SK-N-SH (cell line): ENCODE measurements around the gene SIGLEC8. TPM values are rescaled to one million over a fixed set of nuclear protein-coding genes. Genes with fewer than 3 reads are reported as not detected.

Experiments used
- CTCF ChIA-PET: fragments of 300-600, 350-600 bp; formaldehyde crosslinking; extraction: SDS; loops from one replicate; lab custom pipeline; 2021; lab: Yijun Ruan, JAX
- POLR2A ChIA-PET: fragments of 350-600 bp; sonication (Branson Sonifier 250); formaldehyde crosslinking; extraction: SDS; loops from one replicate; lab custom pipeline; 2020; ENCODE audit warnings: antibody characterized with exemption, inconsistent platforms; lab: Yijun Ruan, JAX
- DNase-seq: peaks from one replicate; pipeline ENCODE4 v3.0.0; 2012
- H2AFZ ChIP-seq: fragments of 200-600 bp; sonication (generic); 2 replicates; pipeline ENCODE4 v1.8.1; 2016; ENCODE audit warnings: antibody characterized with exemption, mild to moderate bottlenecking, low read depth
- H3F3A ChIP-seq: fragments of 200-600 bp; sonication (generic); replicated peaks from 2 replicates; pipeline ENCODE3; 2016; ENCODE audit warnings: antibody characterized with exemption, mild to moderate bottlenecking; ENCODE audit not compliant: insufficient read depth
- H3K27ac ChIP-seq, 2 experiments: fragments of 200-500 bp in 1 of 2; fragments of 200-600 bp in 1 of 2; sonication (Bioruptor generic) in 1 of 2; sonication (generic), shearing (Covaris generic) in 1 of 2; 2 replicates each; pipeline versions ENCODE4 v1.5.1 to v1.6.1; 2014 to 2016; ENCODE audit warnings: low read depth in 2 of 2, inconsistent platforms in 1 of 2, low read length in 1 of 2, mild to moderate bottlenecking in 1 of 2, mixed read lengths in 1 of 2
- H3K27me3 ChIP-seq: fragments of 200-600 bp; sonication (generic), shearing (Covaris generic); 2 replicates; pipeline ENCODE4 v1.6.1; 2016; ENCODE audit warnings: mixed run types; ENCODE audit not compliant: insufficient read depth
- H3K36me3 ChIP-seq, 2 experiments: fragments of 200-500 bp in 1 of 2; fragments of 200-600 bp in 1 of 2; sonication (Bioruptor generic) in 1 of 2; sonication (generic) in 1 of 2; replicated peaks in 1 of 2; 2 replicates each; pipeline versions ENCODE3 to v1.5.1; 2014 to 2016; ENCODE audit warnings: low read length in 1 of 2, mild to moderate bottlenecking in 1 of 2; ENCODE audit not compliant: insufficient read depth in 2 of 2, control insufficient read depth in 1 of 2
- H3K4me1 ChIP-seq, 2 experiments: fragments of 200-500 bp in 1 of 2; fragments of 200-600 bp in 1 of 2; sonication (Bioruptor generic) in 1 of 2; sonication (generic), shearing (Covaris generic) in 1 of 2; 2 replicates each; pipeline versions ENCODE4 v1.5.1 to v1.6.1; 2014 to 2016; ENCODE audit warnings: low read depth in 1 of 2, low read length in 1 of 2, mixed run types in 1 of 2; ENCODE audit not compliant: insufficient read depth in 2 of 2, control insufficient read depth in 1 of 2
- H3K4me2 ChIP-seq: fragments of 200-600 bp; sonication (generic), shearing (Covaris generic); 2 replicates; pipeline ENCODE4 v1.6.1; 2017; ENCODE audit warnings: mixed run types
- H3K4me3 ChIP-seq, 2 experiments: fragments of 200-500 bp in 1 of 2; fragments of 200-600 bp in 1 of 2; sonication (Bioruptor generic) in 1 of 2; sonication (generic), shearing (Covaris generic) in 1 of 2; 2 replicates each; pipeline versions ENCODE4 v1.5.1 to v1.8.1; 2014 to 2016; ENCODE audit warnings: low read depth in 2 of 2, inconsistent platforms in 1 of 2, low read length in 1 of 2, mild to moderate bottlenecking in 1 of 2, mixed read lengths in 1 of 2, moderate library complexity in 1 of 2
- H3K79me2 ChIP-seq: fragments of 200-600 bp; sonication (generic); 2 replicates; pipeline ENCODE4 v1.8.1; 2017; ENCODE audit warnings: mild to moderate bottlenecking; ENCODE audit not compliant: insufficient read depth
- H3K9ac ChIP-seq: fragments of 200-600 bp; sonication (generic); 2 replicates; pipeline ENCODE4 v1.6.1; 2017; ENCODE audit warnings: mixed run types
- H3K9me2 ChIP-seq: fragments of 200-600 bp; sonication (generic); 2 replicates; pipeline ENCODE4 v1.6.1; 2017; ENCODE audit warnings: mixed run types
- H3K9me3 ChIP-seq: fragments of 200-600 bp; sonication (generic); 2 replicates; pipeline ENCODE4 v1.6.1; 2017; ENCODE audit warnings: mixed run types, mild to moderate bottlenecking, moderate library complexity
- H4K20me1 ChIP-seq: fragments of 200-600 bp; sonication (generic); 2 replicates; pipeline ENCODE4 v1.6.1; 2017; ENCODE audit warnings: mild to moderate bottlenecking, mixed run types; ENCODE audit not compliant: insufficient read depth
- CHD2 ChIP-seq: fragments of 150-350 bp; IDR thresholded peaks from 2 replicates; pipeline ENCODE4 v1.6.1; 2018; ENCODE audit warnings: low read length; ENCODE audit not compliant: partially characterized antibody
- ELF1 ChIP-seq: IDR thresholded peaks from 2 replicates; pipeline ENCODE4 v1.4.0; 2012
- EP300 ChIP-seq, 2 experiments: IDR thresholded peaks; 2 replicates each; pipeline versions ENCODE4 v1.4.0 to v1.6.1; 2012; ENCODE audit warnings: borderline replicate concordance in 1 of 2, low read depth in 1 of 2, low read length in 1 of 2
- EZH2phosphoT487 ChIP-seq: fragments of 200-600 bp; sonication (generic); IDR thresholded peaks from 2 replicates; pipeline ENCODE4 v1.6.1; 2017; ENCODE audit warnings: low read depth, mixed run types, mild to moderate bottlenecking, antibody characterized with exemption, moderate library complexity, borderline replicate concordance
- FOXJ3 ChIP-seq: sonication (generic); formaldehyde crosslinking; IDR thresholded peaks from 2 replicates; pipeline ENCODE4 v1.5.1; 2020; ENCODE audit warnings: mild to moderate bottlenecking, missing genetic modification reagents
- GABPA ChIP-seq: IDR thresholded peaks from 2 replicates; pipeline ENCODE4 v1.4.0; 2012; ENCODE audit warnings: low read depth, mild to moderate bottlenecking
- GATA2 ChIP-seq: sonication (generic); formaldehyde crosslinking; IDR thresholded peaks from 2 replicates; pipeline ENCODE4 v1.5.0; 2020; ENCODE audit warnings: mild to moderate bottlenecking, missing genetic modification reagents
- IRF3 ChIP-seq: fragments of 150-350 bp; IDR thresholded peaks from 2 replicates; pipeline ENCODE4 v1.6.1; 2016; ENCODE audit warnings: mild to moderate bottlenecking, low read depth, low read length
- JUND ChIP-seq: IDR thresholded peaks from 2 replicates; pipeline ENCODE4 v1.4.0; 2012
- MAX ChIP-seq: IDR thresholded peaks from 2 replicates; pipeline ENCODE4 v1.4.0; 2012; ENCODE audit warnings: low read depth
- MEF2A ChIP-seq: IDR thresholded peaks from 2 replicates; pipeline ENCODE4 v1.4.0; 2012; ENCODE audit warnings: low read depth, borderline replicate concordance
- MXI1 ChIP-seq: IDR thresholded peaks from 2 replicates; pipeline ENCODE4 v1.6.1; 2012; ENCODE audit warnings: mild to moderate bottlenecking, low read depth, low read length, improper control_type of control experiment
- NRF1 ChIP-seq: IDR thresholded peaks from 2 replicates; pipeline ENCODE4 v1.6.1; 2012; ENCODE audit warnings: low read depth, mild to moderate bottlenecking, low read length
- PBX3 ChIP-seq: IDR thresholded peaks from 2 replicates; pipeline ENCODE4; 2012
- POLR2AphosphoS5 ChIP-seq: IDR thresholded peaks from 2 replicates; pipeline ENCODE4 v1.6.1; 2012; ENCODE audit warnings: low read depth, low read length
- REST ChIP-seq: IDR thresholded peaks from 2 replicates; pipeline ENCODE4 v1.6.1; 2012; ENCODE audit warnings: mild to moderate bottlenecking, low read depth, low read length, moderate library complexity
- SIN3A ChIP-seq: IDR thresholded peaks from 2 replicates; pipeline ENCODE4 v1.6.1; 2012; ENCODE audit warnings: low read depth, mild to moderate bottlenecking, low read length, moderate library complexity, borderline replicate concordance
- TCF12 ChIP-seq: IDR thresholded peaks from 2 replicates; pipeline ENCODE4 v1.4.0; 2012
- YY1 ChIP-seq: IDR thresholded peaks from 2 replicates; pipeline ENCODE4 v1.4.0; 2012; ENCODE audit warnings: low read depth, mild to moderate bottlenecking
- WGBS: methylation state at CpG from one replicate; pipeline ENCODE4 v1.1.6; 2017; ENCODE audit warnings: low lambda C conversion rate; 5-methylcytosine and 5-hydroxymethylcytosine counted together
- polyA plus RNA-seq, 3 experiments: library from polyadenylated mRNA; depleted of rRNA; stranded (reverse); fragments of >200 nt; gene quantifications; 2 replicates each; pipeline ENCODE4 v1.2.3, GENCODE V29; 2012

Gene SIGLEC8
- polyA plus RNA-seq, 1 of the 3 experiments (the other 2 are of a cell fraction): not detected

GRCh38 chr19:51448411-51449016 lies 9.7 kb downstream of the SIGLEC8 start:
- CTCF ChIA-PET: interaction anchor here (0.6 kb wide), 1 partner anchor 10 kb away, joined by 3 read pairs; no protein-coding TSS in a partner anchor
- no peak overlapping the region for H3K27ac ChIP-seq
- no peak for TF ChIP-seq GABPA
- no peak for TF ChIP-seq IRF3
- TF ChIP-seq PBX3: no peak
- TF ChIP-seq GATA2 (CRISPR knock-in tag): no peak
- TF ChIP-seq JUND: no peak
- no peak for TF ChIP-seq NRF1
- no peak for TF ChIP-seq POLR2AphosphoS5
- no peak for TF ChIP-seq EP300 (IDR thresholded peaks at IDR 0.05; ENCODE audit: borderline replicate concordance in 1 of 2, low read depth in 1 of 2, low read length in 1 of 2)
- no peak for TF ChIP-seq EZH2phosphoT487
- TF ChIP-seq MXI1: no peak
- TF ChIP-seq SIN3A: no peak
- no peak for TF ChIP-seq MEF2A

GRCh38 chr19:51448011-51448410 lies 10.2 kb downstream of the SIGLEC8 start:
- Histone ChIP-seq H3K4me2 (no peak overlapping the region), H3K27me3 (peaks cover 58% of the 10 kb centered on the region), H3K4me3 (no peak overlapping the region), H4K20me1 (no peaks in the 10 kb centered on the region), H3K4me1 (no peaks in the 10 kb centered on the region), H3K9me2 (no peaks in the 10 kb centered on the region), H3F3A (no peaks in the 10 kb centered on the region), H3K9ac (no peak overlapping the region), H3K27ac (no peak overlapping the region), H2AFZ (no peak overlapping the region), H3K9me3 (no peaks in the 10 kb centered on the region), H3K36me3 (no peaks in the 10 kb centered on the region), H3K79me2 (no peaks in the 10 kb centered on the region)
- WGBS: 13% methylated on average over 7 of the region's 7 CpGs
- POLR2A ChIA-PET: no interaction called here
- CTCF ChIA-PET: interaction anchor here (0.5 to 0.6 kb wide), 2 partner anchors 24 to 593 kb away, joined by 3 read pairs; partner anchors contain the start of gene KLK3
- DNase-seq: no peak
- TF ChIP-seq ELF1 (no peak), EZH2phosphoT487 (no peak), IRF3 (no peak), YY1 (no peak), NRF1 (no peak), FOXJ3 (CRISPR knock-in tag) (no peak), CHD2 (no peak), SIN3A (no peak), REST (no peak), TCF12 (no peak), MAX (no peak)

More at GRCh38 chr19:51448411-51449016, 9.7 kb downstream of the SIGLEC8 start:
- no peaks in the 10 kb centered on the region for H3K79me2 ChIP-seq
- no peaks in the 10 kb centered on the region for H3K36me3 ChIP-seq
- no peaks in the 10 kb centered on the region for H3K9me2 ChIP-seq
- WGBS: 7% methylated on average over 13 of the region's 13 CpGs
- POLR2A ChIA-PET: no interaction called here
- peaks cover 58% of the 10 kb centered on the region; the same call in 1 of the 2 replicates for H3K27me3 ChIP-seq
- no peak overlapping the region for H3K9ac ChIP-seq
- no peaks in the 10 kb centered on the region for H3K9me3 ChIP-seq
- H4K20me1 ChIP-seq: no peaks in the 10 kb centered on the region
- H3K4me3 ChIP-seq: no peak overlapping the region
- H3K4me1 ChIP-seq: no peaks in the 10 kb centered on the region
- no peaks in the 10 kb centered on the region for H3F3A ChIP-seq
- H2AFZ ChIP-seq: no peak overlapping the region
- H3K4me2 ChIP-seq: no peak overlapping the region
- DNase-seq: no peak
